BLaER1 treated with 17β-estradiol and CSF1 and Interleukin-3, amounts not matched to agents 10 nM and 100 nM (cell line): ENCODE results near the gene GMDS.
A peak's percentile ranks its signal among the peaks of the same experiment; 100 is the strongest.

Experiments
- H3K27ac ChIP-seq, 11 experiments: shearing (Covaris generic); formaldehyde crosslinking; 2 replicates each; pipeline ENCODE4 v1.8.1; 2022
- H3K27me3 ChIP-seq, 11 experiments: shearing (Covaris generic); formaldehyde crosslinking; 2 replicates each; pipeline ENCODE4 v1.8.1; 2022
- H3K36me3 ChIP-seq, 11 experiments: shearing (Covaris generic); formaldehyde crosslinking; 2 replicates each; pipeline ENCODE4 v1.8.1; 2022
- H3K4me1 ChIP-seq, 10 experiments: shearing (Covaris generic); formaldehyde crosslinking; 2 replicates each; pipeline ENCODE4 v1.8.1; 2022
- H3K4me2 ChIP-seq, 11 experiments: shearing (Covaris generic); formaldehyde crosslinking; 2 replicates each; pipeline ENCODE4 v1.8.1; 2022
- H3K4me3 ChIP-seq, 10 experiments: shearing (Covaris generic); formaldehyde crosslinking; 2 replicates each; pipeline ENCODE4 v1.8.1; 2022
- H3K9ac ChIP-seq, 11 experiments: shearing (Covaris generic); formaldehyde crosslinking; 2 replicates each; pipeline ENCODE4 v1.8.1; 2022
- H3K9me3 ChIP-seq, 11 experiments: shearing (Covaris generic); formaldehyde crosslinking; replicated peaks in 1 of 11; 2 replicates each; pipeline ENCODE4 v1.8.1; 2022
- H4K20me1 ChIP-seq, 11 experiments: shearing (Covaris generic); formaldehyde crosslinking; 2 replicates each; pipeline ENCODE4 v1.8.1; 2022
- Cebpa-rat ChIP-seq, 11 experiments: shearing (Covaris generic); IDR thresholded peaks; 2 replicates each; pipeline ENCODE4 v1.8.1; 2022

GMDS gene

GRCh38 chr6:2230659-2231277, 14.6 kb downstream of the GMDS start:
- H3K36me3 ChIP-seq, result no peaks in the 10 kb centered on the region
- no peaks in the 10 kb centered on the region for H3K27me3 ChIP-seq
- H3K4me1 ChIP-seq, result peaks cover 0 to 9% (median 2%) of the 10 kb centered on the region in 10 experiments; a peak in 8 of 20 replicates
- H3K4me2 ChIP-seq, result peak overlapping the region in 4 of 11 experiments; percentile 37 to 64 (median 50); a peak in 6 of 22 replicates
- H3K9ac ChIP-seq, result no peak overlapping the region
- no peak overlapping the region for H3K27ac ChIP-seq
- peaks cover 0 to 45% (median under 1%) of the 10 kb centered on the region in 11 experiments; a peak in 6 of 22 replicates for H4K20me1 ChIP-seq
- TF ChIP-seq Cebpa-rat (IDR thresholded peaks at IDR 0.05), result no peak
- no peak overlapping the region for H3K4me3 ChIP-seq
- H3K9me3 ChIP-seq, result peaks cover 0 to 7% (median 0%) of the 10 kb centered on the region in 11 experiments; a peak in 4 of 22 replicates

GRCh38 chr6:2229742-2230141, 15.7 kb downstream of the GMDS start:
- Histone ChIP-seq H3K9me3 (peaks cover 0 to 7% (median 0%) of the 10 kb centered on the region in 11 experiments; a peak in 4 of 22 replicates), H3K9ac (no peak overlapping the region), H3K36me3 (no peaks in the 10 kb centered on the region), H3K4me2 (no peak overlapping the region), H3K27me3 (no peaks in the 10 kb centered on the region), H4K20me1 (peaks cover 0 to 47% (median 0%) of the 10 kb centered on the region in 11 experiments; a peak in 6 of 22 replicates), H3K4me1 (peaks cover 0 to 9% (median 2%) of the 10 kb centered on the region in 10 experiments; a peak in 8 of 20 replicates), H3K4me3 (no peak overlapping the region), H3K27ac (no peak overlapping the region)
- TF ChIP-seq Cebpa-rat (IDR thresholded peaks at IDR 0.05), result no peak

GRCh38 chr6:2229039-2229438, 16.4 kb downstream of the GMDS start:
- no peak overlapping the region for H3K27ac ChIP-seq
- H3K4me3 ChIP-seq, result no peak overlapping the region
- H4K20me1 ChIP-seq, result peaks cover 0 to 48% (median 0%) of the 10 kb centered on the region in 11 experiments; a peak in 6 of 22 replicates
- no peaks in the 10 kb centered on the region for H3K27me3 ChIP-seq
- H3K4me2 ChIP-seq, result no peak overlapping the region
- no peaks in the 10 kb centered on the region for H3K36me3 ChIP-seq
- peaks cover 0 to 7% (median 0%) of the 10 kb centered on the region in 11 experiments; a peak in 4 of 22 replicates for H3K9me3 ChIP-seq
- H3K9ac ChIP-seq, result no peak overlapping the region
- peaks cover 0 to 9% (median 2%) of the 10 kb centered on the region in 10 experiments; a peak in 8 of 20 replicates for H3K4me1 ChIP-seq
- no peak for TF ChIP-seq Cebpa-rat (IDR thresholded peaks at IDR 0.05)

- Histone ChIP-seq H4K20me1 (peaks cover 0 to 43% (median 0%) of the 10 kb centered on the region in 11 experiments; a peak in 6 of 22 replicates), H3K4me3 (no peak overlapping the region), H3K4me1 (peaks cover 0 to 9% (median 2%) of the 10 kb centered on the region in 10 experiments; a peak in 8 of 20 replicates), H3K36me3 (no peaks in the 10 kb centered on the region), H3K27me3 (no peaks in the 10 kb centered on the region), H3K4me2 (no peak overlapping the region), H3K9me3 (peaks cover 0 to 7% (median 0%) of the 10 kb centered on the region in 11 experiments; a peak in 4 of 22 replicates), H3K9ac (no peak overlapping the region), H3K27ac (no peak overlapping the region)
- TF ChIP-seq Cebpa-rat (IDR thresholded peaks at IDR 0.05), result no peak
These were observed 17.0 kb downstream of the GMDS start for GRCh38 chr6:2228392-2228791.

- peaks cover 0 to 35% (median 0%) of the 10 kb centered on the region in 11 experiments; a peak in 6 of 22 replicates for H4K20me1 ChIP-seq
- peaks cover 7 to 15% (median 9%) of the 10 kb centered on the region in 10 experiments for H3K4me1 ChIP-seq
- no peaks in the 10 kb centered on the region for H3K36me3 ChIP-seq
- H3K27me3 ChIP-seq, result no peaks in the 10 kb centered on the region
- H3K4me2 ChIP-seq, result no peak overlapping the region
- no peak overlapping the region for H3K4me3 ChIP-seq
- peaks cover 0 to 7% (median 0%) of the 10 kb centered on the region in 11 experiments; a peak in 4 of 22 replicates for H3K9me3 ChIP-seq
- TF ChIP-seq Cebpa-rat (IDR thresholded peaks at IDR 0.05), result no peak
- H3K27ac ChIP-seq, result no peak overlapping the region
- H3K9ac ChIP-seq, result no peak overlapping the region
These were observed 18.6 kb downstream of the GMDS start for GRCh38 chr6:2226775-2227174.

- Histone ChIP-seq H3K4me3 (no peak overlapping the region), H3K4me1 (peaks cover 0 to 17% (median 13%) of the 10 kb centered on the region in 10 experiments; a peak in 15 of 20 replicates), H4K20me1 (peaks cover 0 to 39% (median 0%) of the 10 kb centered on the region in 11 experiments; a peak in 6 of 22 replicates)
These were observed 19.7 kb downstream of the GMDS start for GRCh38 chr6:2225422-2226392.

GRCh38 chr6:2224847-2225382, 20.5 kb downstream of the GMDS start:
- TF ChIP-seq Cebpa-rat (IDR thresholded peaks at IDR 0.05), result no peak
- H4K20me1 ChIP-seq, result peaks cover 0 to 46% (median 0%) of the 10 kb centered on the region in 11 experiments; a peak in 6 of 22 replicates
- no peak overlapping the region for H3K27ac ChIP-seq
- H3K27me3 ChIP-seq, result no peaks in the 10 kb centered on the region
- peaks cover 0 to 7% (median 0%) of the 10 kb centered on the region in 11 experiments; a peak in 4 of 22 replicates for H3K9me3 ChIP-seq
- no peak overlapping the region for H3K9ac ChIP-seq
- no peak overlapping the region for H3K4me3 ChIP-seq
- no peak overlapping the region for H3K4me2 ChIP-seq
- no peaks in the 10 kb centered on the region for H3K36me3 ChIP-seq
- H3K4me1 ChIP-seq, result peaks cover 0 to 17% (median 13%) of the 10 kb centered on the region in 10 experiments; a peak in 15 of 20 replicates

More at GRCh38 chr6:2225422-2226392, 19.7 kb downstream of the GMDS start:
- no peak for TF ChIP-seq Cebpa-rat (IDR thresholded peaks at IDR 0.05)
- H3K27me3 ChIP-seq, result no peaks in the 10 kb centered on the region
- H3K9me3 ChIP-seq, result peaks cover 0 to 7% (median 0%) of the 10 kb centered on the region in 11 experiments; a peak in 4 of 22 replicates
- no peak overlapping the region for H3K27ac ChIP-seq
- H3K4me2 ChIP-seq, result no peak overlapping the region
- no peak overlapping the region for H3K9ac ChIP-seq
- H3K36me3 ChIP-seq, result no peaks in the 10 kb centered on the region

GRCh38 chr6:2222275-2222842, 23.0 kb downstream of the GMDS start:
- Histone ChIP-seq H3K9me3 (no peaks in the 10 kb centered on the region), H3K27ac (peak overlapping the region in 9 of 11 experiments; percentile 37 to 72 (median 59); a peak in 18 of 22 replicates), H3K9ac (peak overlapping the region; percentile 50 to 78 (median 60); a peak in 21 of 22 replicates), H3K36me3 (no peaks in the 10 kb centered on the region), H3K27me3 (no peaks in the 10 kb centered on the region), H3K4me3 (peak overlapping the region; percentile 45 to 70 (median 56)), H4K20me1 (peaks cover 0 to 49% (median 0%) of the 10 kb centered on the region in 11 experiments; a peak in 6 of 22 replicates), H3K4me1 (peaks cover 0 to 17% (median 13%) of the 10 kb centered on the region in 10 experiments; a peak in 15 of 20 replicates), H3K4me2 (peak overlapping the region; percentile 74 to 91 (median 81))
- no peak for TF ChIP-seq Cebpa-rat (IDR thresholded peaks at IDR 0.05)
